ENCODE results near the gene GOLGA8B. TPM values are rescaled to one million over a fixed set of nuclear protein-coding genes. Genes with fewer than 3 reads are reported as not detected.

The GOLGA8B gene
- total RNA-seq, 2 experiments from 2014 or later: 71.7 to 125 TPM

DNA sequence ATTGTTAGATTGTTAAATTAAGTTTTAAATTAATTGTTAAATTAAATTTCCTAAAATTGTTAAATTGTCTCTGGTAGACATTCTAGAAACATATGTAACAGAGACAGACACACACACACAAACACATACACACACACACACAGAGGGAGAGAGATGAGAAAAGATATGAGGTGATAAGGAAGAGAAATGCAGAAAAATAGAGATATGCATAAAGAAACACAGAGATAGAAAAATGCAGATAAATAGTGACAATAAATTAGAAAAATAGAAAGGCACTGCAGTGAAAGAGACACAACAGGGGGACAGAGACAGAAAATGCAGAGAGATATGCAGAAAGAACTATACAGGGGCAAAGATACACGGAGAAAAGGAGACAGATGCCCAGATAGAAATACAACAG, 25.1 kb upstream of the GOLGA8B start:
- no peaks in the 10 kb centered on the region for H4K20me1 ChIP-seq (ENCODE audit: insufficient read depth, low read length)
- H3K4me2 ChIP-seq (ENCODE audit: low read length): no peak overlapping the region
- no peak for DNase-seq (ENCODE audit: low spot score)
- no peaks in the 10 kb centered on the region for H3K79me2 ChIP-seq (ENCODE audit: insufficient read depth, low read depth, low read length)
- H3K36me3 ChIP-seq (ENCODE audit: insufficient read depth, low read length): no peaks in the 10 kb centered on the region
- ChIA-PET CTCF (ENCODE audit: unreplicated experiment) (no interaction called here), POLR2A (no interaction called here)
- no peak overlapping the region for H2AFZ ChIP-seq (ENCODE audit: low read length)
- H3K4me1 ChIP-seq (ENCODE audit: insufficient read depth, low read length, poor library complexity, severe bottlenecking): no peaks in the 10 kb centered on the region
- no peaks in the 10 kb centered on the region for H3K9me2 ChIP-seq (ENCODE audit: insufficient read depth, low read length)
- intact Hi-C loops (cut with micrococcal nuclease; ENCODE audit: unreplicated experiment): no loop called here
- TF ChIP-seq EZH2phosphoT487 (IDR thresholded peaks at IDR 0.05; ENCODE audit: borderline replicate concordance, low read depth, low read length): no peak
- TF ChIP-seq, protein P1, sequence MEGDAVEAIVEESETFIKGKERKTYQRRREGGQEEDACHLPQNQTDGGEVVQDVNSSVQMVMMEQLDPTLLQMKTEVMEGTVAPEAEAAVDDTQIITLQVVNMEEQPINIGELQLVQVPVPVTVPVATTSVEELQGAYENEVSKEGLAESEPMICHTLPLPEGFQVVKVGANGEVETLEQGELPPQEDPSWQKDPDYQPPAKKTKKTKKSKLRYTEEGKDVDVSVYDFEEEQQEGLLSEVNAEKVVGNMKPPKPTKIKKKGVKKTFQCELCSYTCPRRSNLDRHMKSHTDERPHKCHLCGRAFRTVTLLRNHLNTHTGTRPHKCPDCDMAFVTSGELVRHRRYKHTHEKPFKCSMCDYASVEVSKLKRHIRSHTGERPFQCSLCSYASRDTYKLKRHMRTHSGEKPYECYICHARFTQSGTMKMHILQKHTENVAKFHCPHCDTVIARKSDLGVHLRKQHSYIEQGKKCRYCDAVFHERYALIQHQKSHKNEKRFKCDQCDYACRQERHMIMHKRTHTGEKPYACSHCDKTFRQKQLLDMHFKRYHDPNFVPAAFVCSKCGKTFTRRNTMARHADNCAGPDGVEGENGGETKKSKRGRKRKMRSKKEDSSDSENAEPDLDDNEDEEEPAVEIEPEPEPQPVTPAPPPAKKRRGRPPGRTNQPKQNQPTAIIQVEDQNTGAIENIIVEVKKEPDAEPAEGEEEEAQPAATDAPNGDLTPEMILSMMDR (conservative IDR thresholded peaks at IDR 0.05; ENCODE audit: low read length): no peak
- no peak overlapping the region for H3K4me3 ChIP-seq (ENCODE audit: low read depth, low read length, poor library complexity, severe bottlenecking)
- no peaks in the 10 kb centered on the region for H3K9me3 ChIP-seq (ENCODE audit: low read length)
- no peak overlapping the region for H3K27ac ChIP-seq (ENCODE audit: low read depth, low read length, poor library complexity, severe bottlenecking)
- BruUV-seq (replicated peaks): no TSS peak

DNA sequence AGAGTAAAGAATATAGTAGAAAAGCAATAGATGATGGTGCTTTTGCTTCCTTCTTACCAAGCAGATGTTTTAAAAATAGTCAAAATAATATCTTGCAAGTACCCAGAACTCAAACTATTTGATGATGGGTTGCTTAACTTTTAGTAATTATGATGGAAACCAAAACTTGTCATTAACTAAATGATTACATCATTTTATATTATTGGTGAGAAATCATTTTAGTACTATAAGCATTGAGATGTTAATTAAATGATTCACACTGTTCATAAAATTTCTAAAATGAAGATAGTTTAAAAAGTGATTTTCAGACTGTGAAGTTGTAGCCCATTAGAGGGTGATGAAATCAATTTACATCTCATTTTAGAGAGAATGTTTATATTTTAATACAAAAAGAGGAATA, 24.4 kb upstream of the GOLGA8B start:
- intact Hi-C loops (cut with micrococcal nuclease; ENCODE audit: unreplicated experiment): no loop called here
- Histone ChIP-seq H3K79me2 (ENCODE audit: insufficient read depth, low read depth, low read length) (no peaks in the 10 kb centered on the region), H3K4me2 (ENCODE audit: low read length) (no peak overlapping the region), H2AFZ (ENCODE audit: low read length) (no peak overlapping the region), H3K4me1 (ENCODE audit: insufficient read depth, low read length, poor library complexity, severe bottlenecking) (no peaks in the 10 kb centered on the region), H3K9me2 (ENCODE audit: insufficient read depth, low read length) (no peaks in the 10 kb centered on the region), H3K36me3 (ENCODE audit: insufficient read depth, low read length) (no peaks in the 10 kb centered on the region), H3K4me3 (ENCODE audit: low read depth, low read length, poor library complexity, severe bottlenecking) (no peak overlapping the region), H4K20me1 (ENCODE audit: insufficient read depth, low read length) (no peaks in the 10 kb centered on the region), H3K27ac (ENCODE audit: low read depth, low read length, poor library complexity, severe bottlenecking) (no peak overlapping the region), H3K9me3 (ENCODE audit: low read length) (no peaks in the 10 kb centered on the region)
- DNase-seq (ENCODE audit: low spot score): no peak
- ChIA-PET POLR2A (no interaction called here), CTCF (ENCODE audit: unreplicated experiment) (no interaction called here)
- no peak for TF ChIP-seq EZH2phosphoT487 (IDR thresholded peaks at IDR 0.05; ENCODE audit: borderline replicate concordance, low read depth, low read length)
- TF ChIP-seq, protein P1 (conservative IDR thresholded peaks at IDR 0.05; ENCODE audit: low read length): no peak
- no TSS peak for BruUV-seq (replicated peaks)

DNA sequence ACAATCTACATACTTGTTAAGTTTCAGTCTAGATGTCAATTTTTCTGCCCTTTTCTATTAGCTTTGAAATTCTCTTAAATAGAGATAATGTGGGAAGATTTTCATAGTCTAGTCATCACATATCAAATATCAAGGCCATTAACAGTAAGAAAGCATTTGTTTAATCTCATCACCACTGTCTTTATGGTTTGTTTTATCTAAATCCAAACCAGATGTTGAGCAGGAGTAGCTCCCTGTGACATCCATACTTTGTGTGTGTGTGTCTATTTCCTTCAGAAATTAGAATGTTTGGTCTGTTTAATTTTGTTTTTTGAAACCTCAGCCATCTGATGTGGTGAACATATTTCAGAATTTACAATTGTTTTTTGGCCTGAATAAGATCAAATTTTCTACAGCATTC, 23.1 kb upstream of the GOLGA8B start:
- ChIA-PET POLR2A (no interaction called here), CTCF (ENCODE audit: unreplicated experiment) (no interaction called here)
- no peak overlapping the region for H3K4me3 ChIP-seq (ENCODE audit: low read depth, low read length, poor library complexity, severe bottlenecking)
- no peaks in the 10 kb centered on the region for H3K79me2 ChIP-seq (ENCODE audit: insufficient read depth, low read depth, low read length)
- DNase-seq (ENCODE audit: low spot score): no peak
- no peaks in the 10 kb centered on the region for H3K9me3 ChIP-seq (ENCODE audit: low read length)
- H2AFZ ChIP-seq (ENCODE audit: low read length): no peak overlapping the region
- no peak for TF ChIP-seq EZH2phosphoT487 (IDR thresholded peaks at IDR 0.05; ENCODE audit: borderline replicate concordance, low read depth, low read length)
- TF ChIP-seq, protein P1 (conservative IDR thresholded peaks at IDR 0.05; ENCODE audit: low read length): no peak
- H3K9me2 ChIP-seq (ENCODE audit: insufficient read depth, low read length): no peaks in the 10 kb centered on the region
- no peaks in the 10 kb centered on the region for H3K4me1 ChIP-seq (ENCODE audit: insufficient read depth, low read length, poor library complexity, severe bottlenecking)
- H4K20me1 ChIP-seq (ENCODE audit: insufficient read depth, low read length): no peaks in the 10 kb centered on the region
- BruUV-seq (replicated peaks): no TSS peak
- H3K27ac ChIP-seq (ENCODE audit: low read depth, low read length, poor library complexity, severe bottlenecking): no peak overlapping the region
- intact Hi-C loops (cut with micrococcal nuclease; ENCODE audit: unreplicated experiment): no loop called here
- no peaks in the 10 kb centered on the region for H3K36me3 ChIP-seq (ENCODE audit: insufficient read depth, low read length)
- H3K4me2 ChIP-seq (ENCODE audit: low read length): no peak overlapping the region

Measured in OCI-LY7 (cell line).